ENCODE measurements around the gene ZFX. TPM values are rescaled to one million over a fixed set of nuclear protein-coding genes. Genes with fewer than 3 reads are reported as not detected.

ZFX gene
- total RNA-seq, 1 experiment from 2014 or later, result 36.1 TPM

DNA sequence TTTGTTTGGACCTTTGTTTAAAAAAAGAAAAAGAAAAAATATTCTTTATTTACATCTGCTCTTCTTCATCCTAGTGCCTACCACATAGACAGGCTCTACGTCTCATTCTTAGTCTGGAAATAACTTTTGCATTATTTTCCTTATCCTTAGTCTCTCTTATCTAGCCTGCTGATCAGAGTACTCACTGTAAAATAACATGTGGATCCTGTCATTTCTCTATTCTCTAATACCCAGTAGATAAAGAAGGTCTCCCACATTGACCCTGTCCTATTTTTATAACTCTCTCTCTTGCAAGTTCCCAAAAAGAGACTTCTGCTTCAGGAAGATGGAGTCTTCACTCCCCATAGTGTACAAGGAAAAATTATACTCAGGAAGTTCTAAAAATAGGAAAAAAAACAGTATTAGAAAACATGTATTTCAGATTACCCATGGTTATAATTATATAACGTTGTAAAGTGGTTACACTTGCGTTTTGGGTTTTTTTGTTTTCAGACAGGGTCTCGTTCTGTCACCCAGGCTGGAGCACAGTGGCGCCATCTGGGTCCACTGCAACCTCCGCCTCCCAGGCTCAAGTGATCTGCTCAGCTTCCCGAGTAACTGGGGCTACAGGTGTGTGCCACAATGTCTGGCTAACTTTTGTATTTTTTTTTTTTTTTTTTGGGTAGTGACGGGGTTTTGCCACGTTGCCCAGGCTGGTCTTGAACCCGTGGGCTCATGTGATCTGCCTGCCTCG lies 23.8 kb downstream of the ZFX start:
- intact Hi-C loops (cut with micrococcal nuclease; ENCODE audit: unreplicated experiment), result no loop called here
- Mint-ChIP-seq H3K4me1 (ENCODE audit: low read depth, unreplicated experiment) (peaks cover 23% of the 10 kb centered on the region), H3K9me3 (ENCODE audit: unreplicated experiment) (no peaks in the 10 kb centered on the region), H3K4me3 (ENCODE audit: unreplicated experiment) (no peak overlapping the region), H3K36me3 (ENCODE audit: insufficient read depth, unreplicated experiment) (peaks cover 64% of the 10 kb centered on the region), H3K27me3 (ENCODE audit: insufficient read depth, unreplicated experiment) (no peaks in the 10 kb centered on the region), H3K27ac (ENCODE audit: unreplicated experiment) (no peak overlapping the region)
- CTCF ChIA-PET, result no interaction called here
- Histone ChIP-seq H3K4me3 (ENCODE audit: low read depth, low read length) (no peak overlapping the region), H3K36me3 (ENCODE audit: control insufficient read depth, insufficient read depth, low read length) (peaks cover 2% of the 10 kb centered on the region; the same call in 1 of the 2 replicates), H3K9me3 (no peaks in the 10 kb centered on the region), H3K27me3 (replicated peaks; ENCODE audit: control insufficient read depth, insufficient read depth, low read length) (no peaks in the 10 kb centered on the region), H3K4me1 (no peaks in the 10 kb centered on the region)
- TF ChIP-seq, protein P1, sequence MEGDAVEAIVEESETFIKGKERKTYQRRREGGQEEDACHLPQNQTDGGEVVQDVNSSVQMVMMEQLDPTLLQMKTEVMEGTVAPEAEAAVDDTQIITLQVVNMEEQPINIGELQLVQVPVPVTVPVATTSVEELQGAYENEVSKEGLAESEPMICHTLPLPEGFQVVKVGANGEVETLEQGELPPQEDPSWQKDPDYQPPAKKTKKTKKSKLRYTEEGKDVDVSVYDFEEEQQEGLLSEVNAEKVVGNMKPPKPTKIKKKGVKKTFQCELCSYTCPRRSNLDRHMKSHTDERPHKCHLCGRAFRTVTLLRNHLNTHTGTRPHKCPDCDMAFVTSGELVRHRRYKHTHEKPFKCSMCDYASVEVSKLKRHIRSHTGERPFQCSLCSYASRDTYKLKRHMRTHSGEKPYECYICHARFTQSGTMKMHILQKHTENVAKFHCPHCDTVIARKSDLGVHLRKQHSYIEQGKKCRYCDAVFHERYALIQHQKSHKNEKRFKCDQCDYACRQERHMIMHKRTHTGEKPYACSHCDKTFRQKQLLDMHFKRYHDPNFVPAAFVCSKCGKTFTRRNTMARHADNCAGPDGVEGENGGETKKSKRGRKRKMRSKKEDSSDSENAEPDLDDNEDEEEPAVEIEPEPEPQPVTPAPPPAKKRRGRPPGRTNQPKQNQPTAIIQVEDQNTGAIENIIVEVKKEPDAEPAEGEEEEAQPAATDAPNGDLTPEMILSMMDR (IDR thresholded peaks at IDR 0.05; ENCODE audit: insufficient read depth in 1 of 2, low read depth in 1 of 2, low read length in 1 of 2, severe bottlenecking in 1 of 2, unreplicated experiment in 1 of 2), result no peak
- BruUV-seq (replicated peaks), result no TSS peak
- DNase-seq, result no peak
- POLR2A ChIA-PET, result no interaction called here

DNA sequence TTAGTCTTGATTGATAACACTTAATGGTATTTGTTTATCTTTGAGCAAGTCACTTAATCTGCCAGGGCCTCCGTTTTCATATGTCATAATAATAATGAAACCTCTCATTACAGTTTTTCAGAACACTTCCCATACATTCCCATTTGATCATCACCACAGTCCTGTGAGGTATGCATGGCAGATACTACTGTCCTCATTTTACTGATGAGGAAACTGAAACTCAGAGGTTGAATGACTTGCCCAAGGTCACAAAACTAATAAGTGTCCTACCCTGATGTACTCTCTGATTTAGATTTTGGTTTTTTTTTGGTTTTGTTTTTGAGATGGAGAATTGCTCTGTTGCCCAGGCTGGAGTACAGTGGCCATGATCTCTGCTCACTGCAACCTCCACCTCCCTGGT lies 25.7 kb downstream of the ZFX start:
- DNase-seq, result no peak
- no peaks in the 10 kb centered on the region for H3K9me3 ChIP-seq
- no peak overlapping the region for H3K4me3 ChIP-seq (ENCODE audit: low read depth, low read length)
- Mint-ChIP-seq H3K4me1 (ENCODE audit: low read depth, unreplicated experiment) (peaks cover 13% of the 10 kb centered on the region), H3K36me3 (ENCODE audit: insufficient read depth, unreplicated experiment) (peaks cover 71% of the 10 kb centered on the region), H3K4me3 (ENCODE audit: unreplicated experiment) (no peak overlapping the region), H3K9me3 (ENCODE audit: unreplicated experiment) (no peaks in the 10 kb centered on the region), H3K27ac (ENCODE audit: unreplicated experiment) (no peak overlapping the region), H3K27me3 (ENCODE audit: insufficient read depth, unreplicated experiment) (no peaks in the 10 kb centered on the region)
- H3K4me1 ChIP-seq, result no peaks in the 10 kb centered on the region
- CTCF ChIA-PET, result no interaction called here
- BruUV-seq (replicated peaks), result no TSS peak
- TF ChIP-seq, protein P1 (IDR thresholded peaks at IDR 0.05; ENCODE audit: insufficient read depth in 1 of 2, low read depth in 1 of 2, low read length in 1 of 2, severe bottlenecking in 1 of 2, unreplicated experiment in 1 of 2), result no peak
- intact Hi-C loops (cut with micrococcal nuclease; ENCODE audit: unreplicated experiment), result no loop called here
- H3K27me3 ChIP-seq (replicated peaks; ENCODE audit: control insufficient read depth, insufficient read depth, low read length), result no peaks in the 10 kb centered on the region
- peaks cover 2% of the 10 kb centered on the region; the same call in 1 of the 2 replicates for H3K36me3 ChIP-seq (ENCODE audit: control insufficient read depth, insufficient read depth, low read length)
- POLR2A ChIA-PET, result no interaction called here

DNA sequence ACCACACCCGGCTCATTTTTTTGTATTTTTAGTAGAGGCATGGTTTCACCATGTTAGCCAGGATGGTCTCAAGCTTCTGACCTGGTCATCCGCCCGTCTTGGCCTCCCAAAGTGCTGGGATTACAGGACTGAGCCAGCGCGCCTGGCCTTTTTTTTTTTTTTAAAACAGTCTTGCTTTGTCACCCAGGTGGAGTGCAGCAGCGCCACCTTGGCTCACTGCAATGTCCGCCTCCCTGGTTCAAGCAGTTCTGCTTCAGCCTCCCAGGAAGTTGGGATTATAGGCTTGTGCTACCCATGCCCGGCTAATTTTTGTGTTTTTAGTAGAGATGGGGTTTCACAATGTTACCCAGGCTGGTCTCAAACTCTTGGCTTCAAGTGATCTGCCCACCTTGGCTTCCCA lies 28.9 kb downstream of the ZFX start:
- no peaks in the 10 kb centered on the region for H3K4me1 ChIP-seq
- H3K36me3 Mint-ChIP-seq (ENCODE audit: insufficient read depth, unreplicated experiment), result peaks cover 49% of the 10 kb centered on the region
- H3K4me3 Mint-ChIP-seq (ENCODE audit: unreplicated experiment), result no peak overlapping the region
- H3K27ac Mint-ChIP-seq (ENCODE audit: unreplicated experiment), result no peak overlapping the region
- TF ChIP-seq, protein P1 (IDR thresholded peaks at IDR 0.05; ENCODE audit: insufficient read depth in 1 of 2, low read depth in 1 of 2, low read length in 1 of 2, severe bottlenecking in 1 of 2, unreplicated experiment in 1 of 2), result no peak
- H3K4me3 ChIP-seq (ENCODE audit: low read depth, low read length), result no peak overlapping the region
- CTCF ChIA-PET, result no interaction called here
- no peaks in the 10 kb centered on the region for H3K27me3 ChIP-seq (replicated peaks; ENCODE audit: control insufficient read depth, insufficient read depth, low read length)
- H3K27me3 Mint-ChIP-seq (ENCODE audit: insufficient read depth, unreplicated experiment), result no peaks in the 10 kb centered on the region
- no peak for DNase-seq
- intact Hi-C loops (cut with micrococcal nuclease; ENCODE audit: unreplicated experiment), result no loop called here
- no peaks in the 10 kb centered on the region for H3K9me3 ChIP-seq
- no peaks in the 10 kb centered on the region for H3K4me1 Mint-ChIP-seq (ENCODE audit: low read depth, unreplicated experiment)
- peaks cover 2% of the 10 kb centered on the region; the same call in 1 of the 2 replicates for H3K36me3 ChIP-seq (ENCODE audit: control insufficient read depth, insufficient read depth, low read length)
- POLR2A ChIA-PET, result no interaction called here
- BruUV-seq (replicated peaks), result no TSS peak
- no peaks in the 10 kb centered on the region for H3K9me3 Mint-ChIP-seq (ENCODE audit: unreplicated experiment)
